Spleen (tissue), 7 donors: ENCODE results near the gene MRPL14.
"Not testable (repeated sequence)": the region's sequence is repeated elsewhere in the genome, so short reads cannot be mapped to it uniquely, and the experiment has no call there.

Experiments
- CTCF ChIP-seq, 11 experiments: fragments of 200-600 bp in 7 of 11; fragments of 450-650 bp in 4 of 11; sonication (generic) in 4 of 11; IDR thresholded peaks in 8 of 11; conservative IDR thresholded peaks in 3 of 11; 1 replicate in 7 of 11; 2 replicates in 4 of 11; pipeline versions ENCODE4 v1.4.0 to v1.8.0; 2016 to 2021; ENCODE audit warnings: antibody characterized with exemption in 11 of 11, inconsistent platforms in 4 of 11, mild to moderate bottlenecking in 1 of 11
- POLR2A ChIP-seq, 3 donors: fragments of 450-650 bp; IDR thresholded peaks; one replicate each; pipeline ENCODE4 v1.5.1; 2017; ENCODE audit warnings: antibody characterized with exemption in 3 of 3, mild to moderate bottlenecking in 1 of 3
- donor health status: DM: no; HTN: no; CAD: no; lungs with moderate emphysema.
- donor health status: DM: no; HTN: no; CAD: no.
- donor health status: DM: no; HTN: no; CAD: no.

- not testable (repeated sequence) for TF ChIP-seq POLR2A (IDR thresholded peaks at IDR 0.05); CTCF (IDR thresholded peaks at IDR 0.05 in 8 of 11, conservative IDR thresholded peaks at IDR 0.05 in 3 of 11)
Observed at GRCh38 chr6:44091356-44091755, 35.9 kb downstream of the MRPL14 start.
